ENCODE results near the gene ISCU.

The ISCU gene

GRCh38 chr12:108591267-108591980, 29.0 kb downstream of the ISCU start:
- no peak for DNase-seq

DNA sequence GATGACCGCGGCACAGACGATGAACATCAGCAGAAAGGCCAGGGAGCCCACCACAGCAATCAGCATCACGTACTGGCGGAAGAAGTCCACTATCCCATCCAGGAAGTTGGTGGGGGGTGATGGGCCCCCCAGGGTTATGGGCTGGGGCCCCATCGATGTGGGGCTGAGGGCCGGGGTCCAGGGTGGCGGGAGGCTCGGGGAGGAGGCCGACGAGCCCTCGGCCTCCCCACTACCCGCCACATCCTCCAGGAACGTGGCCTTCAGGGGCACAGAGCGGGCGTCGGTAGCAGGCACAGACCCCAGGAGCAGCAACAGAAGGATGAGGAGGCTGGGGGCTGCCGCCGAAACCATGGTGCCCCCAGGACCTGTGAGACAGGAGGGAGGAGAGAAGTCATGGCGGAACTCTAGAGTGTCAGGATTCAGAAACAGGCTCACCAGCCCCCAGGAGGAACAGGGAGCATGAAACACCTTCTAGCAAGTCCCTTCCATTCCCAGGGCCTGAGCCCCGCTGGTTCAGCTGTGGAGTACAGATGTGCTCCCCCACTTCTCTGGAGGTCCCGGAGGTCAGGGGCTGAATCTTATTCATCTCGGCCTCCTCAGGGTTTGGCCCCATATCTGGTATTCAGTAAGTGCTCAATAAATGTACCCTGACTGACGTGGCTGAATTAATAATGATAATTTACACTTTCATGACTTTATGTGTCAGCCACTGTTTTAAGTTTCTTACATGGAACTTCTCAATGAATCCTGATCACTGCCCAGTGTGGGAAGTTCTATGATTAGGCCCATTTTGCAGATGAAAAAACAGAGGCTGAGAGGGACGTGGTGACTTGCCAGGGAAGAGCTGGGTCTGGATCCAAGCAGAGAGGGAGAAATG, 29.9 kb downstream of the ISCU start:
- DNase-seq, result no peak

DNA sequence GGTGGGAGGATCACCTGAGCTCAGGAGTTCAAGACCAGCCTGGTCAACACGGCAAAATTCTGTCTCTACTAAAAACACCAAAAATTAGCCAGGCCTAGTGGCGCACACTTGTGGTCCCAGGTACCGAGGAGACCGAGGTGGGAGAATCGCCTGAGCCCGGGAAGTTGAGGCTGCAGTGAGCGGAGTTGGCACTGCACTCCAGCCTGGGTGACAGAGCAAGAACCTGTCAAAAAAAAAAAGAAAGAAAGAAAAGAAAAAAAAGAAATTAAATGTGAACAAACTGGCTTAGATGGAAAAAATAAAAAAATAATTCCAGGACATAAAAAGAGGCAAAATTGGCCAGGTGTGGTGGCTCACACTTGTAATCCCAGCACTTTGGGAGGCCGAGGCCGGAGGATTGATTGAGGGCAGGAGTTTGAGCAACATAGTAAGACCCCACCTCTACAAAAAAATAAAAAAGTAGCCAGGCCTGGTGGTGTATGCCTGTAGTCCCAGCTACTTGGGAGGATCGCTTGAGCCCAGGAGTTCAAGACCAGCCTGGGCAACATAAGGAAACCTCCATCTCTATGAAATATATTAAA, 32.0 kb downstream of the ISCU start:
- DNase-seq, result no peak

DNA sequence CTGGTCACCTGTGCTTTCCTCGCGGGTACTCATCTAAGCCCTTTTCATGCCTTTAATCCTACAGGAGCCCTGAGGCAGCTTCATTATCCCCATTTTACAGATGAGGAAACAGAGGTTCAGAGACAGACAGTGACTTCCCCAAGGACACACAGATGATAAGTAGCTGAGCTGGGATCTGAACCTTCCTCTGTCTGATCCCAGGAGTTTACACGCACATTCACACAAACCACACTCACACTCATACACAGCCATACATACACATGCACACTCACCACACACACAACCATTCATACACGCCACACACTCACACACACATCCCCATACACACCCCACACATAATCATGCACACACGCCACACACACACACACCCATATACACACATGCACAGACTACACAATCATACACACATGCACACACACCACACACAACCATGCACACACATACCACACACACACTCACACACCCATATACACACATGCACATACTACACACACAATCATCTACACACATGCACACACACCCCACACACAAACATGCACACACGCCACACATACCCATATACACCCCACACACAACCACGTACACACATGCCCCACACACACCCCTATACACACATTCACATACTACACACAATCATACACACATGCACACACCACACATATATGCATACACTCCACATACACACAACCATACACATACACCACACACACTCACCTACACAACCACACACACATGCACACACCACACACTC, 32.7 kb downstream of the ISCU start:
- DNase-seq, result no peak

DNA sequence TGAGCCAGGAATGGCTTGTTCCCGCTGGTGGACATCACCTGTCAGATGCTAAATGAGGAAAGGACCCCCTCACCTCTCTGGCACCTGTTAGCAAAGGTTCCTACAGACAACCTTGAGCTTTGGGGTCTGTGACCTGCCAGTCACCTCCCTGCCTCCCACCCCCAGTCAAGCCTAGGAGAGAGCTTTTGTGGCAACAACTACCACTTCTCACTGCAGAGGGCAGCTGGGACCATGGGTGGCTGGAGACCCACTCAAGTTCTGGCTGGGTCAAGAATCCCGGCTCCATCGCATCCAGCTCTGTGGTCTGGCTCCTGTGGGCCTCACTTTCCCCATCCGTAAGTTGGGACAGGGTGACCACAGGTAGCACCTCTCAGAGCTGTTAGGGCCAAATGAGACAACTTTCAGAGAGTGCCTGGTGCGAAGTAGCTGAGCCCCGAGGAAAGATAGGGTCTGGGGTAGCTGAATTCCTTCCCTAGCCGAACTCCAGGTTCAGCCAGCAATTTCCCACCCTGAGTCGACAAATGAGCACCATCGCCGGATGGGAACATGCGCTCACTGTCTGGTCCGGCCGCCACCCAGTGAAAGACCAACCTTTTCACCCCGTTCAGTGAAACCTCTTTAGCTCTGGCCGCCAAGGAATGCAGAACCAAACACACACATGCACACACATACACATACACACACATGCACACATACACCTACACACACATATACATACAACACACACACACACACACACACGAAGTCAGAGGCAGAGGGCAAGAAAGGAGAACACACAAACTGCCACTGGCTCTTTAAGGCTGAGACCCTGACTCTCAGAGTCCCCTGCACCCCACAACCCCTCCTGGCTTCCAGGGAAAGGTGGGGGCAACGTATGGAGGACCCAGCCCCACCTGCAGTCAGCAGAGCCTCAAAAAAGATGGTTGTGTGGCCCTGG, 33.6 kb downstream of the ISCU start:
- DNase-seq, result no peak

GRCh38 chr12:108596854-108597558, 34.6 kb downstream of the ISCU start:
- DNase-seq, result no peak

GRCh38 chr12:108597559-108598471, 35.4 kb downstream of the ISCU start, which contains the start of gene TMEM119:
TSS of gene TMEM119 (minus strand) at chr12:108598084. CDS start at chr12:108592383, 5,701 bp downstream.
- DNase-seq, result no peak

GRCh38 chr12:108598553-108599250, 36.3 kb downstream of the ISCU start:
- DNase-seq, result no peak

DNA sequence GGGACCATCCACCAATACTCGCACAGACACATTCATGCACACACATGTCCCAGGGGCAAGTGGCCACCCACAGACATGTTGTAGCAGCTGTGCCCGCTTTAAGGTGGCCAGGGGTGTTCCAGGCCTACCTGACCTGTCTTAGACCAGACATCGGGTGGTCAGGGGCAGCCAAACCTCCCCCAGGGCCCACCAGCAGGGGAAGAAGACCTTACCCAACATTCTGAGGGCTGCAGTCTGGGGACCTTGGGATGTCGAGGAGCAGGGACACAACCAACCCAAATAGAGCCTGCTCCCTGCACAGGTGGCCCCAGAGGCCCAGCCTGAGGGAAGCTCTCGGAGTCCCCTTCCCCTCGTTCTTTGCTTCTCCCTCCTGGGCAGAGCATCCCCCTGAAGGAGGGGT, 37.1 kb downstream of the ISCU start:
- DNase-seq, result no peak

DNA sequence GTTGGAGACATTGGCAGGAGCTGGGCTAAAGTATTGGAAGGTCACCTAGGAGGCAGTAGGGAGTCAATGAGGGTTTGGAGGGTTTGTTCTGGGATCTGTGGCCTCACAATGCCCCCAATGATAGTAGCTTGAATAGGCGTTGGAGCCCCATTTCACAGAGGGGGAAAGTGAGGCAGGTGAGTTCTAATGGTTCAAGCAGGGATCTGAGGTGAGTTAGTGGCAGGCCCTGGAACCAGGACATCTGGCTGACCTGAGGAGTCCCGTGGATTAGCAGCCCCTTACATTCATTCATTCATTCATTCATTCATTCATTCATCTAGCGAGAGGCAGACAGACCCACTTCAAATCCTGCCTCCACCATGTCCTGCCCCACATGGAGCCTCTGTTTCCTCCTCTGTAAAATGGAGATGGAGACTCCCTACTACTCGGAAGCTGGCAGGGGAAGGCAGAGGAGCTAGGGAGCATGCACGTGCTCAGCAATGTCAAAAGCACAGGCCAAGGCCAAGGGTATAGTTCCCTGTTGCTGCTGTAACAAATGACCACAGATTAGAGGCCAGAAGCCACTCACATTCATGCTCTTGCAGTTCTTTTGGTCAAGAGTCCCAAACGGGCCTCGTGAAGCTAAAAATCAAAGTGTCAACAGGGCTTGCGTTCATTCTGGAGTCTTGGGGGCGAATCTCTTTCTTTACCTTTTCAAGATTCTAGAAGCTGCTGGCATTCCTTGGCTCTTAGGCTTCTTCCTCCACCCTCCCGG, 37.7 kb downstream of the ISCU start:
- DNase-seq, result no peak

DNA sequence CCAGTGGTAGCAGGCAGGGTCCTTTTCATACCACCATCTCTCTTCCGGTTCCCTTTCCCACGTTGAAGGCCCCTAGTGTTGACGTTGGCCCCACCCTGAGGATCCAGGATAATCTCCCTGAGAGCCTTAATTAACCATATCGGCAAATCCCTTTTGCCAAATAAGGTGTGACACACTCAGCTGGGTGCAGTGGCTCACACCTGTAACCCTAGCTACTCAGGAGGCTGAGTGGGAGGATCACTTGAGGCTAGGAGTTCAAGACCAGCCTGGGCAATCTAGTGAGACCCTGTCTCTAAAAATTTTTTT, 38.3 kb downstream of the ISCU start:
- DNase-seq, result no peak

DNA sequence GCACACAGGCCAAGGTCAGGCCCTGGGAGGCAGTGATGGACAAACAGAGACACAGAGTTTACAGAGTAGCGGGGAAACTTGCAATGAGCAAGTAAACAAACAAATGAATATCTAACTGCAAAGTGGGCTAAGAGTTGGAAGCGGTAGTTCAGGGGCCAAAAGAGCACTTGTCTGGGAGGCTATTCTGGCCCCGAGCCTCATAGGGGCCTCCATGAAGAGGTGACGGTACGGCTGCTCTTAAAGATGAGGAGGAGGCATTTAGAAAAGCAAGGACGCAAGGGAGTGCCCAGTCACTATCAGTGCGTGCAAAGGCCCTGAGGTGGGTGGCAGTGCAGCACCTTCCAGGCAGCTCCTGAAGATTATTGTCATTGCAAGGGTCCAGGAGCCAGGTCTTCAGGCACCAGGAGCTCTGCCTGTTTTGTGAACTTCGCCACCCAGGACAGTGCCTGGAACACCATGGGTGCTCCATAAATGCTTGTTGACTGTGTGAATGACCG, 39.9 kb downstream of the ISCU start:
- no peak for DNase-seq

DNA sequence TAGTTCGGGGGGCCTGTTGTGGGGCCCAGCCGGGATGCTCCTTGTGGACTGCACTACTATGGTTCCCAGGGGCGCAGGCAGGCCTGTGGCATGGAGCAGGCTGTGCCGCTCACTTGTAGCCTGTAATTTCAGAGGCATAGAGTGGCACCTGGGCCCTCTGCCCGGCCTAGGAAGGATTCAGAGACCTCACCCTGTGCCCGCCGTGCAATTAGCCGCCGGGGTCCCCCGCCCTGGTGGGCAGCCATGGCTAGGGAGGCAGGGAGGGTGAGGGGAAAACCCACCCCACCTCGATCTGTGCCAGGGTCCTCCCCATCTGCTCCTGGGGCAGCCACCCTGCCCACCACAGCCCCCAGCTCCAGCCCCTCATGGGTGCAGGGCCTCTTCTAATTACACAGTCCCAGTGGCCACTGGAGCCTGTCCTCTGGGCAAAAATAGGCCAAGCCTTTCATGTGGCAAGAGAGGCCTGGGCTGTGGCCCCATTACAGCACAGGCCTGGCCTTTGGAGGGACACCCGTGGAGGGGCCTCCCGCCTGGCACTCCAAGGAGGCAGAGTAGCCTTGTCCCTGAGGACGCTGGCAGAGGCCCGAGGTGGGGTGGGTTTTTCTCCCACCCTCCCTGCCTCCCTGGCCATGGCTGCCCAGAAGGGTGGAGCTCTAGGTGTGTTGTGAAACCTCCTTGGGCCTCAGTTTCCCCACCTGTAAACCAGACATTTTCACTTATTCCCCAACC, 40.7 kb downstream of the ISCU start:
- no peak for DNase-seq

DNA sequence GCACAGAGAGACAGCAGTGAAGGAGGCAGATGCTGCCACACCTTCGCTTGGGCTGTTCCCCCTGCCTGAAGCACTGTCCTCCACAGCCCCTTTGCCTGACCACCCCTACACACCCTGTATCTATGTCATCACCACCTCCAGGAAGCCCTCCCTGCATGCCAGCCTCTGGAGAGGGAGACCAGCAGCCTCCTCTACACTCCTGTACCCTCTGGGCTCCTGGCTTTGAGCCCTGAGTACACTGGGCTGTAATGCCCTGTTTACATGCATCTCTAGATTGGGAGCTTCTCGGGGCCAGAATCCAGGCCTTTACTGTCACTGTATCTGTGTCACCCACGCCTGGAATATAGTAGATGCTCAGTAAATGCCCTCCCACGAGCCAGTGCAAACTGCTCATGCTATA, 41.3 kb downstream of the ISCU start:
- no peak for DNase-seq

DNA sequence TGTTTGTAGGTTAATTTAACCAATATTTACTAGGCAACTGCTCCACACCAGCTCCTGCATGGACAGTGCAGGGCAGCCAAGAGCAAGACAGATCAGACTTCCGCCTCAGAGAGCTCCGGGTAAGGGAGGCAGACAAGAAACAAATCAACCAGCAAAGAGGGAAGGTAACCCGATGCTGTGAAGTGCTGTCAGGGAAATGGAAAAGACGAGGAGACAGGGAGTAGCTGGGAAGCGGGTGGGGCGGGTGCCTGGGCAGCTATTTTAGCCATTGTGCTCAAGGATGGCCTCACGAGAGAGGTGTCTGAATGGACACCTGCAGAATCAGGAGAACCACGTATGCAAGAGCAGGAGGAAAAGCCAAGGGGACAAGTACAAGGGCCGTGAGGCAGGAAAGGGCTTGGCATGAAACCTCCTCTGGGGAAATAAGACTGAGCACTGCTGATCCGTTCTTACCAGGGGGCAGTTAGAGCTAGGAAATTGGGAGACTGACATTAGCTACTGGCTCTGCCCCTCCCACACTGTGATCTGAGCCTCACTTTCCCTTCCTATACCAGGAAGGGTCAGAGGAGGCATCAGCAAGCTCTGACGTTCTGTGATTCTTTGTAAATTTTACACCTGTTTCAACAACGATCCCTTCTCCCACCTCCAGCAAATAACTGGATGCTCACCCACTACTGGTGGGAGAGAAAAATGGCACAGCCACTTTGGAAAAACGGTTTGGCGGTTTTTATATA, 42.0 kb downstream of the ISCU start:
- DNase-seq, result no peak

DNA sequence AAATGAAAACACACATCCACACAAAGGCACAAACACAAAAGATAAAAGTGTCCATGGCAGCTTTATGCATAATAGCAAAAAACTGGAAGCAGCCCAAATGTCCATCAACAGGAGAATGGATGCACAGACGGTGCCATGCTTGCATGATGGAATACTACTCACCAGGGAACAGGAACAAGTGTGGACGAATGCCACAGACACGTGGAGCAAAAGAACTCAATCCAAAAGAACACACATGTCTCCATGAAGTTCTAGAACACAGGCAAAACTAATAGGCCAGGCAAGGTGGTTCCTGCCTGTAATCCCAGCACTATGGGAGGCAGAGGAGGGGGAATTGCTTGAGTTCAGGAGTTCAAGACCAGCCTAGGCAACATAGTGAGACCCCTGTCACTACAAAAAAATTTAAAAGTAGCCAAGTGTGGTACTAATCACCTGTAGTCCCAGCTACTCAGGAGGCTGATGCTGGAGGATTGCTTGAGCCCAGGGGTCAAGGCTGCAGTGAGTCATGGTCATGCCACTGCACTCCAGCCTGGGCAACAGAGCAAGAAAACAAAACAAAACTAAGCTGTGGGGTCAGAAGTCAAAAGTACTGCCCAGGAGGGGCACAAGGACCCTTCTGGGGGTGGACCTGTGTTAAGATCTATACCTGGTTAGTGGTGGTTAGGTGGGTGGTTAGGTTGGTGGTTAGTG, 42.7 kb downstream of the ISCU start:
- no peak for DNase-seq
